TTC549 (cell line): ENCODE data around the gene OSBPL2.

Experiments
- FAIRE-seq: peaks from 2 replicates; lab custom pipeline; 2012; peaks lifted over from hg19 to GRCh38; lab: Jason Lieb, UNC

OSBPL2 gene

DNA sequence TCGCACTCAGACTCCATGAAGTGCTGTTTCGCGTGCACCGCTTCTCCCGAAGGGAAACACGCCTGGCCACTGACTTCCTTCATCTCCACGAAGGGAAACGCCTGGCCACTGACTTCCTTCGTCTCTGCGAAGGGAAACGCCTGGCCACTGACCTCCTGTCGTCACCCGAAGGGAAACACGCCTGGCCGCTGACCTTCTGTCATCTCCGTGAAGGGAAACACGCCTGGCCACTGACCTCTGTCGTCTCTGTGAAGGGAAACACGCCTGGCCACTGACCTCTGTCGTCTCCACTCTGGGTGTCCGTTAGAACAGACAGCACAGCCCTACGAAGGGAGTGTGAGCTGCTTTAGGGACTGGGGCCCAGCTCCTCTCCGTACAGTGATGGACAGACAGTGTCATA lies 47.4 kb downstream of the OSBPL2 start:
- no peak for FAIRE-seq

DNA sequence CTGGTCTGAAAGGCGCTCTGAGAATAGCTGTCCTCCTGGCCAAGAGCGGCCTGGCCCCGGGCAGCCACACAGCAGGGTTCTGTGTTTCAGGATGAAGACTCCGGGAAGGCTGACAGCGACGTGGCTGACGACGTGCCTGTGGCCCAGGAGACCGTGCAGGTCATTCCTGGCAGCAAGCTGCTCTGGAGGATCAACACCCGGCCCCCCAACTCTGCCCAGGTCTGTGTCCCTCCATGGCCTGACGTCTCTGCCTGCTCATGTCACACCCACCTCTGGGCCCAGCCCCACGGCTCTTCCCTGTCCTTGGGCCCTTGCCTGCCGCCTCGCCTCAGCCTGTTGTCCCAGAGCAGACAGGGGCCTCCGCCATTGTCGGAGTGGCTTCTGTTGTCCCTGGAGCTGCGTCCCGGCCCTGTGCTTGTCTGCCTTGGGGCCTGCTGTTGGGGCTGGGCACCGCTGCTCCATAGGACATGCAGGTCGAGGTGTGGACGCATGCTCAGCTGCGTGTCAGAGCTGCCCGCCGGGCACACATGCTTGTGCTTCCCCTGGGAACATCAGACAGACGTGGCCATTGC lies 48.3 kb downstream of the OSBPL2 start:
- no peak for FAIRE-seq

DNA sequence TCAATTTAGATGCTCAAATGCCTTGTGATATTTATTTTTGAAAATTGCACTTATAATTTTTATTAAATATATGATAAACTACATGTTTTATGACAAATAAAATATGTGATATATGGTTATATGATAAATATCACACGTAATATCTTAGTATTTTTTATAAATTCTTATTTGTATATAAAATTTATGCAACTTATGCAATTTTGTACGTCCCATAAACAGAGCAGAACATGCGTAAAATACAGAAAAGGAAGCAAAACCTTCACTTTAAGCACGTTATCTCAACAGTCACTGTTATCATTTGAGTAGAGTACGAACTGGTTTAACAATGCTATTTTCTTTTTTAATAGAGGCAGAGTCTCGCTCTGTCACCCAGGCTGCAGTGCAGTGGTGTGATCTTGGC lies 48.8 kb downstream of the OSBPL2 start:
- no peak for FAIRE-seq

DNA sequence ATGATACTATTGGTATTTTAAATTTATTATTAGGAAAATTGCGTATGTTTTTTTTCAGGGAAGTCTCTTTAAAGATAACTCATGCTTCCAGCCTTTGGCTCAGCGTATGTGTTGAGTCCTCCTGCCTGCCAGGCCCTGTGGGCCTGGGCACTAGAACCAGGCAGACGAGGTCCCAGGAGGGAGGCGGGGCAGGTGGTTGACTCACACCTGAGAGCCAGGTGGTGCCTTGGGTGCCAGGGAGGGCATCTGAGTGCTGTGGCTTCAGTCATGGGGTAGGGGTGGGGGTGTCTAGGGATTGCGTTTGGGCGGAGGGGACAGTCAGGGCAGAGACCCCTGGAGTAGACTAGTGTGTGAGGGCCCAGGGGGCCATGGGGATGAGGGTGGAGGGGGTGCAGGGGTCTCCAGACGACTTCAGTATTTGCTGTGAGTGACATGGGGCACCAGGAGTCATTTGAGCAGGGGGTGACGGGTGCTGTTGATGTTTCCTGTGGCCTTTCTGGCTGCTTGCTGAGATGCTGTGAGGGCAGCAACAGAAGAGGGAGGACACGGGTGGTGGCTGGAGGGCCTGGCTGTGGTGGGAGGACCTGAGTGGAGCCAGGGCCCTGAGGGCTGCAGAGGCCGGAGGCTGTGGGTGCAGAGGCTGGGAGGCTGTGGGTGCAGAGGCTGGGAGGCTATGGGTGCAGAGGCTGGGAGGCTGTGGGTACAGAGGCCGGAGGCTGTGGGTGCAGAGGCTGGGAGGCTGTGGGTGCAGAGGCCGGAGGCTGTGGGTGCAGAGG lies 49.6 kb downstream of the OSBPL2 start:
- no peak for FAIRE-seq

DNA sequence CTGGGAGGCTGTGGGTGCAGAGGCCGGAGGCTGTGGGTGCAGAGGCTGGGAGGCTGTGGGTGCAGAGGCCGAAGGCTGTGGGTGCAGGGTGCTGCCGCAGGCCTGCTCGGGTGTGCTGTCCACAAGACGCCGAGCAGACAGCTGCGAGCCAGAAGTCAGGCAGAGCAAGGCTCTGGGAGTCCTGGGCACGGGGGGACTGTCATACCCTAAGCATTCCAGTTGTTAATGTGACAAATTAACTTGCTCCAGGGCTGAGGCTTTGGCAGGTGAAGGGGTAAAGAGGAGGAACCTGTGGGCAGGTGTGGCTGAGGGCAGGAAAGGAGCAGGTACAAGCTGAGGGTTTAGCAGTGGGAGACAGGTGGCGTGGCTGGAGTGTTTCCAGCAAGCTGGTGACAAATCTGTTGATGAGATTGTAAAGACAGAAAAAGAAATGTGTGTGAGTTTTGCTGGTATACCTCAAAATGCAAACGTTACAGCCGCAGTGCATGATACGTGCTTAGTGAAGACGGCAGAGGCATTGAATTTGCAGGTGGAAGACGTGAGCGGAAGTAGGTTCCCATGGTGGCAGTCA lies 50.3 kb downstream of the OSBPL2 start:
- no peak for FAIRE-seq

DNA sequence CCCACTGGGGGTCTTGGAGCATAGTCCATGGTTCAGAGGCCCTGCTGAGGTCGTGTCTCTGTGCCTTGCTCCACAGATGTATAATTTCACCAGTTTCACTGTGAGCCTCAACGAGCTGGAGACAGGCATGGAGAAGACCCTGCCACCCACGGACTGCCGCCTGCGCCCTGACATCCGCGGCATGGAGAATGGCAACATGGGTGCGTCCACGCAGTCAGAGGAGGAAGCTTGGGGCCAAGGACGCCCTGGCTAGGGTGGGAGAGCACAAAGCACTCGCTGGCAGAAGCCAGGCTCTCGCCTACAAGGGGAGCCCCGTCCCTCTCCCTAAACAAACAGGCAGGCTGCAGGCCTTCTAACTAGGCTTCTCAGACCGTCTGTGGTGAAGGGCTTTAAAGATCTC lies 50.8 kb downstream of the OSBPL2 start:
- no peak for FAIRE-seq

DNA sequence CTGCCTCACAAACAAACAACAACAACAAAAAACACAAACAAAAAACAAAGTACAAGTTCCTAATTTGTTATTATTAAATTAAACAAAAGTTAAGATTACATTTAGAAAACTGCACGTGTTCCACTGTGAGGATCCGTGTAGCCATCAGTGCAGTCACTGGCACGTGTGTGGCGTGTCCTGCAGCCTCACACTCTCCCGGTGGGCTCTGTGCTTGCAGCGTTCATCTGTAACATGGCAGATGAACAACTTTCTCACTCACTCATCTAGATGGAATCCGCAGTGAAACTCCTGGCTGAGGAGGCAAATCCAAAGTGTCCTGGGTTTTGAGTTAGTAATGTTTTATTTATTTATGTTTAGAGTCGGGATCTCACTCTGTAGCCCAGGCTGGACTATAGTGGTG lies 51.6 kb downstream of the OSBPL2 start:
- no peak for FAIRE-seq

DNA sequence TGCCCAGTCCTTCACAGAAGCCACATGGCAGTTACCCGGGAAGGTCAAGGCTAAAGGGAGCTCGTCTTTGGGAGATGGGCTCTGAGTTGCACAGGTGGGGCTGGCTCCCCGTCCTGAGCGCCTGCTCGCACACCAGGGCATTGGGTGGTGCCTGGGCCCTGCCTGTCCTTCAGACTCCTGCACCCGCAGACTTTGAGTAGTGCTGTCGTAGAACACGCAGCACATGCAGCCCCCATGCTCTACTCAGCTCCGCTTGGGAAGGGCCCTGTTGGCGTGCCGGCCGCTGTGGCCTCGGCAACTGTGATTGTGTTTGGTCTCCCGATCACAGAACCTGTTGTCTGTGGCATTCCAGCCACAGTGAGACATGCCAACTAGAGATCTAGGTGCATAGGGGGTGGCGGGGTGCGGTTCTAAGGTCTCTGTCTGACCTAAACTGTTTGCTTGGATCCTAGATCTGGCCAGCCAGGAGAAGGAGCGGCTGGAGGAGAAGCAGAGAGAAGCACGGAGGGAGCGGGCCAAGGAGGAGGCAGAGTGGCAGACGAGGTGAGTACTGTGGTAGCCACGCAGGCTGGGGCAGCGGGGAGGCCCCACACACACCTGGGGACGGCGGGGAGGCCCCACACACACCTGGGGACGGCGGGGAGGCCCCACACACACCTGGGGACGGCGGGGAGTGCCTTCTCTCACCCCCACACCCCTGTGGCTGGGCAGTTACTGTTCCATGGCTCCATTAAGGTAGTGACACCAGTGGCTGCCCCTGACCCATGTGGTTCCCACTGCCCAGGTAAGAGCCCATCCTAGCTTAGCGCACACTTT lies 53.1 kb downstream of the OSBPL2 start:
- FAIRE-seq: no peak

DNA sequence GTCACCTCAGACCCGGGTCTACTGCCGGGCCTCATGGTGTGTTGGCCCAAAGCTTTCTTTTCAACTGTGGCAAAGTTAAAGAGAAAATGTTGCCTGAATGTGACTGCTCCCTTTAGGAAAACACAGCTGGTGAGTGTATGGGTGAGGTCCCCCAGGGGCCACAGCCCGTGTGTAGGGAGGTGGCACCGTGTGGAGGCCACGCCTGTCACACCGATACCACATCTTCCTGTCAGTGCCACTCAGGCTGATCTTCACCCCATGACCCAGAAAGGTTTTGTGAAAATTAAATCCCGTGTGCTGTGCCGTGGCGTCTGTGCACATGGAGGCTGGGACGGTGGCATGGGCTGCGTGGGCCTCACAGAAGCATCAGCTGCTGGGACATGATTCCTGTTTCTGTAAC lies 53.8 kb downstream of the OSBPL2 start:
- no peak for FAIRE-seq

DNA sequence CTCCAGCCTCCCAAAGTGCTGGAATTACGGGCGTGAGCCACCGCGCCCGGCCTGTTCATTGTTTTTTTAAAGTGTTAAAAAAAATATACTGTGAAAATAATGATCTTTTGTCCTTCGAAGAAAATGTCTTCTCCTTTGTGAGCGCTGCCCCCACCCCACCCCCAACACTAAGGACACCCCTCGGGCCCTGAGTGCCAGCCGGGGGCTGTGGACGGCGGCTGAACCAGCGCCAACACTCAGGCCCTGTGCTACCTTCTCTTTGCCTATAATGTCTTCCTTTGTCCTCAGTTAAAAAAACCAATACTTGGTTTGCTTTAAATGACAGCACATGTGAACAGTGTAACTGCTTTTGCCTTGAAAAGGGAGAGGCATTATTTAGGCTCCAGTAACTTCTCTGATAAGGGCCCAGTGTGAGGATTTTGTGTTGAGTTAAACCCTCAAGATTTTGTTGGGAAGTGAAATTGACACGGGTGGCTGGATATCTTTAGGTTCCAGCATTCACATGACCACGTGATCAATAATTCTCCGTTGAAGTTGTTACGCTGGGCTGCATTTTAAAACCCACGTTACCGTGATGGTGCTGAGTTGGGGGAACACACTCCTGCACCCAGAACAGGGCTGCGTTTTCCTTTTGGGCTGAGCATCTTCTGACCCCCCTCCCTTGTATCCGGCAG lies 54.9 kb downstream of the OSBPL2 start:
- FAIRE-seq: no peak

DNA sequence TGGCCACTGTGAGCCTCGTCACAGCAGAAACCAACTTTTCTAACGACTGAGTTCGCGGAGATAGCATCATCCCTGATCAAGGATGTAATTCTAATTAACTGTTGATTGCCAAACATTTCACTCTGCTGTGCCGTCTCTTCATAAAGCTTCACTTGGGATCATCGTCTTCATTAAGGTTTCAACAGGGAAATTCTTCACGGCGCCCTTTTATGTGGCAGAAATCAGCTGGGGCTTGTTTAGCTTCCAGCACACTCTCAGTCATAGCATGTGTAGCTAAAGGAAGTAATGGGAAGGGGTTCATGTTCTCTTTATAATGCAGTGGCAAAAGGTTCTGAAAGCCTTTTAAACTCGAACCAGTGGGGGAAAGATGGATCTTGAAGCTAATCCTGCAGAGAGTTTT lies 55.6 kb downstream of the OSBPL2 start:
- FAIRE-seq: no peak

DNA sequence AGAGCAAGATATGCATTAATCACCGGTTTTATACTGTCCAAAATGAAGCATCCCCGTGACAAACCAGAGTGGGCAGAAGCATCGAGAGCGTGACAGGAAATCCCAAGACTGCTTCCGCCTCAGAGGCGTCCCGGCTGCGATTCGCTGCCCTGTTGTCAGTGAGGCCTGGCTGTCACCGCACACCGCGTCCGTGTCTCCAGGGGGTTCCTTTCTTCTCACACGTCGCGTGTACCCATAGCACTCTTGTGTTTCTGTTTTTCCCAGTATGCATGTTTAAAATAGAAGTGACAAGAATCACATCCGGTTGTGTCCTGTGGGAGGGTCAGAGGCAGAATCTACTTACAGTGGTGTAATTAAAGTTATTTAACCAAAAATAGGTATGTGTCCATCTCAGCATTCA lies 56.2 kb downstream of the OSBPL2 start:
- no peak for FAIRE-seq

DNA sequence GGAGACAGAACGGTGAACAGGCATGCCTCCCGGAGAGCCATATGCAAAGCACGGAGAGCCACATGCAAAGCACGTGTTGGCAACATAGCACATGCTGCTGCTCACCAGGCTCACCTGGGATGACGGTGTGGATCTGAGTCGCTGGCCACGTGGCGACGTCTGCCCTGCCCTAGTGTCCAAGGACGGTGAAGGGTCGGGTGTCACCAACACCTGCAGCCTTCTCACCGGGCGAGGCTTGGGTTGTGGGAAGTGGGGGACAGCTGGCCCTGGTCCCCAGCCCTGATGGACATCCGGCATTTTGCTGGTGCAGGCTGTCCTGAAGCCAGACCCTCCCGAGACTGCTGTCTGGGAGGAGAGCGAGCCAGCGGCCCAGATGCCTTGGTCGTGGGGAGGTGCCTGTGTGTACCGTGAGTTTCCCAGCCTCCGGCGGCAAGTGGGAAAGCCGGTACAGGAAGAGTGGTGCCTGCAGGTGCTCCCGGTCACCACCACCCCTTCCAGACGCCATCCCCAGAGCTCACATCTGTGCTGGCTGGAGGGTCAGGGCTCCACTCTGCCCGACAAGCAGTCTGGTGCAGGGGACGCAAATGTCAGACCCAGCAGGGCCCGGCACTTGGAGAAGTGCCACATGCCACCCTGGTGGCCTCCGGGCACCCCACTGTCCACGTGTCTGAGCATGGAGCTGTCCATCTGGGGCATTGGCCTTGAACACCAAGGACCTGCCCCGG lies 58.6 kb downstream of the OSBPL2 start:
- FAIRE-seq: no peak

DNA sequence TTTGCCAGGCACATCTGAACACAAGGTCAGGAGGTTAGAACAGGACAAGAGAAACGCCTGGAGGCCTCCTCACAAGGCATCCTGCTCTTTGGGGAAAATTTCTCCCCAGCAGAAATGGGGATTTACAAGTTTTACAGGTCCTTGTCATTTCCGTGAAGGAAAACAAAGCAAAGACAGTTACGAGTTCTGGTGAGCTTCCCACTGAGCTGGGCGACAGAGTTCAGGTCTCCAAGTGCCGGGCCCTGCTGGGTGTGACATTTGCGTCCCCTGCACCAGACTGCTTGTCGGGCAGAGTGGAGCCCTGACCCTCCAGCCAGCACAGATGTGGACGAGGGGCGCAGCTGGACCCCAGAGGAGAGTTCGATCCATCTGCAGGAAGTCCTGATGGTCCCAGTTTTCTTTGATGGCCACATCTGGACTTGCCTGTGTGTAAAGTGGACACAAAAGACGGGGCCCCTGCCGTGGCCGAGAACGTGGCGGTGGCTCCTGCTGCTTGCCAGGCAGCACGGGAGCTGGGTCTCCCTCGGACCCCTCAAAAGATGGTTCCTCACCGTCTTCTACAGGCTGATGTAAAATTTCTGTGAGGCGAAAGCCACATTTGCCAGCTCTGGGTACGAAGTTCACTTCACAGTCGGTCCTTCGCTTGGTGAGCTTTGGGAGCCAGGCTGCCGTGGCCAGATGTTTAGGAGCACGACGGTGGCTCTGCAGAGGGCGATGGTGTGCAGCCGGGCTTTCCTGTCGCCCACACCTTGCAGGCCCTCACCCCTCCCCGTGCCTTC lies 59.3 kb downstream of the OSBPL2 start:
- FAIRE-seq: no peak

DNA sequence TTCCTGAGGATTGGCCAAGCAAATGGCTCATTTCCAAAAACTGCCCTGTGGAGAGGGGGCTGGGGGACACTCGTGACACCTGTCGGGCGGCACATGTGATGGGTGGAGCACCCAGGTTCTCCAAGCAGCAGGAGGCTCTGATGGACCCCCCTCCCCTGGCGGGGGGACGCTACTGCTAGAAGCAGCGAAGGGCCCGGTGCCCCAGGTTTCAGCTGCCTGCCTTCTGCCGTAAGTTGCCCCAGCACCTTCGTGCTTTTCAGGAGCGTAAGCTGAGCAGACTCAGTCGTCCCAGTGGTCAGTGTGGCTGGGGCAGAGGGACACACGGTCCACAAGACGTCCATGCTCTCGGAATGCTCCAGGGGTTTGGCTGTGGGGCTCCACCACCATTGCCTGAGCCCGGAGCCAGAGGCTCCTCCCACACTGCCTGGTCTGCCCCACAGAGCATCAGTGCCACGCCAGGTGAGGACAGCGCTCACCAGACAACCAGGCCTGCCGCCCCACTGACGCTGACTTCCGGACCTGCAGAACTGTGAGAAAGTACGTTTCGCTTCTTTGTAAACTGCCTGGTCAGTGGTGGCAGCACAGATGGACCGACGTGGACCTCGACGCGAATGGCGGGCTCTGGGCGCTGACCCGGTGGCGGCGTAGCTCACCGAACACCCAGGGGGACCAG lies 60.4 kb downstream of the OSBPL2 start:
- FAIRE-seq: no peak

DNA sequence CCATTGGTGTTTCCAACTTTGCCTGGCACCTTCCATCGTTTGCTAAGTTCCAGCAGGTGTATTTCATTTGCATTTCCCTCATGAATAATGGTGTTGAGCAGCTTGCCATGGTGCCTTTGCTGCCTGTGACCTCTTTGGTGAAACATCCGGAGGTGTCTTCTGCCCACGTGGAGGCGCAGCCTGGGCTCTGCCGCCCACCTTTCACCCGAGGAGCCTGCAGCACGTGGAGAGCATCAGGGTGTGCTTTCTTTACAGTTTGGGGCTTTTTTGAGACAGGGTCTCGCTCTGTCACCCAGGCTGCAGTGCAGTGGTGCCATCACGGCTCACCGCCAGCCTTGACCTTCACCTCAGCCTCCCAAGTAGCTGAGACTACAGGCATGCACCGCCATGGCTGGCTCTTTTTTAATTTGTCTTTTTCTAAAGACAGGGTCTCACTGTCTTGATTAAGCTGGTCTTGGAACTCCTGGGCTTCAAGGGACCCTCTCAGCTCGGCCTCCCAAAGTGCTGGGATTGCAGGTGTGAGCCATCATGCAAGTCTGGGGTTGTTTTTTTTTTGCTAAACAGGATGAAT lies 61.4 kb downstream of the OSBPL2 start:
- no peak for FAIRE-seq

DNA sequence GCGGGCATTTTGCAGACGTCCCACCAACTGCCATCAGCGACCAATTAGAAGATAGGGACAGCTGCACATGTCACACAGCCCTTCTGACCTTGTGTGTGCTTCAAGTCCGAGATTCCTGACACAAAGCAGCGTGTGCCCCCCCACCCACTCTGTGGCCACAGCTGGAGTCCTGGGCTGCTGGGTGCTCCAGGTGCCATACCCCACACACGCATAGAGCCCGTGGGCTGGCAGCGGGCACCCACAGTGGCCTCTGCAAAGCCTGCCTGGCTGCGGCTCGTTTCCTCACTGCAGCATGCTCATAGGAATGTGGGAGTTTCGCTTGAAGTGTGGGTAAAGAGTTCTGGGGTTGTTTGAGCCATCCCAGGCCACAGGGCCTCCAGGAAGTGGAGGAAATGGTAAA lies 62.0 kb downstream of the OSBPL2 start:
- no peak for FAIRE-seq

DNA sequence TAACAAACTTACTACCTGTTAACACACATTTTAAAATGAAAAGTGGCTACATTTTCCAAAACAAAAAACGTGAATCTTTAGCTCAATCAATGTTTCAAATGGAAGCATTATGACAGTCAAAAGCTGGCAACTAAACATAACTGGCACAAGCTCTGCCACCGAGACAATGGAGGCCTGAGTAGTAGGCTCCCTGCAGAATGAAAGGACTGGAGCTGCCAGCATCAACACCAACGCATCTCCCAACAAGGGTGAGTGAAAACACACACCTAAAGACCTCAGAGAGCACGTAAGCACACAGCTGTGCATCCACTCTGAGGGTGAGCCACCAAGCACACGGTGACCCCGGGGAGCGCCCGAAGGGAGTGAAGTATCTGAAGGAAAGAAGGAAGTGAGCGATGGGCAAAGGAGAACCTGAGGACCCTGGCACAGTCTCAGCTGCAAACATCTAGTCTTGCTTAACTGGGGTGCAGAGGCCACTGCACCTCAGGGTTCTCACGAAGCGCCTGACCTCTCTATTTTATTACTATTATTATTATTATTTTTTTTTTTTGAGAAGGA lies 62.9 kb downstream of the OSBPL2 start:
- FAIRE-seq: no peak

DNA sequence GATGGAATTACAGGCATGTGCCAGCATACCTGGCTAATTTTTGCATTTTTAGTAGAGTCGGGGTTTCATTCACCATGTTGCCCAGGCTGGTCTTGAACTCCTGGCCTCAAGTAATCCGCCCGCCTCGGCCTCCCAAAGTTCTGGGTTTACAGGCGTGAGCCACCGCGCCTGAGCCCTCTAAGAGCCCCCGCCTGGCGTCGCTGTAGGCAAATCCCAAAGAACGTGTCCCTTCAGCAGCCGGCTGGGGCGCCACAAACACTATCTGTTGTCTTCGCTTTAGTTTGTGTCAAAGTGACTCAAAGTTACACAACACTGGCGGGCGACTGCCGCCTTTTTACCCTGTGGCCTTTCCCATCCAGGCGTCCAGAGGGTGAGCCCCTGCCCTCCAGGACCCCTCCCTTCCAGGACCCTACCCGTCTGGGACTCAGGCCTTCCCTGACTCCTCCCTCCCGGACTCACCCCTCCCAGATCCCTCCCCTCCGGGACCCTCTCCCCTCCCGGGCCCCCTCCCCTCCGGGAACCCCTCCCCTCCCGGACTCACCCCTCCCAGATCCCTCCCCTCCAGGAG lies 63.5 kb downstream of the OSBPL2 start:
- FAIRE-seq: no peak
